ENCODE measurements around the gene VWC2L. TPM values are rescaled to one million over a fixed set of nuclear protein-coding genes. Genes with fewer than 3 reads are reported as not detected.

Gene VWC2L
- total RNA-seq, 2 donors from 2014 or later = 0.27 TPM; not detected in 1

GRCh38 chr2:214410128-214410775 is 602 bp upstream of the VWC2L start:
- H3K4me1 ChIP-seq (ENCODE audit: control insufficient read depth in 1 of 2, low read depth in 2 of 2) = no peaks in the 10 kb centered on the region
- no peaks in the 10 kb centered on the region for H3K27me3 ChIP-seq (replicated peaks; ENCODE audit: insufficient read depth)
- TF ChIP-seq, protein P1, sequence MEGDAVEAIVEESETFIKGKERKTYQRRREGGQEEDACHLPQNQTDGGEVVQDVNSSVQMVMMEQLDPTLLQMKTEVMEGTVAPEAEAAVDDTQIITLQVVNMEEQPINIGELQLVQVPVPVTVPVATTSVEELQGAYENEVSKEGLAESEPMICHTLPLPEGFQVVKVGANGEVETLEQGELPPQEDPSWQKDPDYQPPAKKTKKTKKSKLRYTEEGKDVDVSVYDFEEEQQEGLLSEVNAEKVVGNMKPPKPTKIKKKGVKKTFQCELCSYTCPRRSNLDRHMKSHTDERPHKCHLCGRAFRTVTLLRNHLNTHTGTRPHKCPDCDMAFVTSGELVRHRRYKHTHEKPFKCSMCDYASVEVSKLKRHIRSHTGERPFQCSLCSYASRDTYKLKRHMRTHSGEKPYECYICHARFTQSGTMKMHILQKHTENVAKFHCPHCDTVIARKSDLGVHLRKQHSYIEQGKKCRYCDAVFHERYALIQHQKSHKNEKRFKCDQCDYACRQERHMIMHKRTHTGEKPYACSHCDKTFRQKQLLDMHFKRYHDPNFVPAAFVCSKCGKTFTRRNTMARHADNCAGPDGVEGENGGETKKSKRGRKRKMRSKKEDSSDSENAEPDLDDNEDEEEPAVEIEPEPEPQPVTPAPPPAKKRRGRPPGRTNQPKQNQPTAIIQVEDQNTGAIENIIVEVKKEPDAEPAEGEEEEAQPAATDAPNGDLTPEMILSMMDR (IDR thresholded peaks at IDR 0.05) = no peak
- DNase-seq (ENCODE audit: low spot score) = no peak
- H3K4me3 ChIP-seq = no peak overlapping the region
- H3K36me3 ChIP-seq = no peaks in the 10 kb centered on the region
- no peaks in the 10 kb centered on the region for H3K9me3 ChIP-seq
- no peak for ATAC-seq (ENCODE audit: insufficient number of reproducible peaks, low FRiP score, low read depth)
- H3K27ac ChIP-seq = no peak overlapping the region

DNA sequence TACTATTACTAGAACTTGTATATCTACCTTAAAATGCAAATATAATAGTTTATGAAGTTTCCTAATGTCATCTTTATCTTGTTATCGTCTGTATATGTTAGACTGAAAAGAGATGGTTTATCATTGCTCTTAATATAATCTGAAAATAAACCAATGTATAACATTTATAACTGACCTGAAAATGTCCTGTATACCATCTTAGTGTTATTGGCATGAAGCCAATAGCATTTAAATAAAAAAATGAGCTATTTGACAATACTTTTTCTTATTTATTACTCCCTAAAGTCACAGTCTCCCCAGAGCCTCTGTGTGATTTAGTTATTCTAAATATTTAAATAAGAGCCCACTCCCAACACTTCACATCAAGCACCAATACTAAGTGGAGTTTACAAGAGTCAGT is 1.8 kb downstream of the VWC2L start:
- TF ChIP-seq, protein P1 (IDR thresholded peaks at IDR 0.05) = no peak
- no peaks in the 10 kb centered on the region for H3K36me3 ChIP-seq
- H3K9me3 ChIP-seq = no peaks in the 10 kb centered on the region
- no peaks in the 10 kb centered on the region for H3K27me3 ChIP-seq (replicated peaks; ENCODE audit: insufficient read depth)
- ATAC-seq (ENCODE audit: insufficient number of reproducible peaks, low FRiP score, low read depth) (no peak), DNase-seq (ENCODE audit: low spot score) (no peak)
- no peak overlapping the region for H3K4me3 ChIP-seq
- H3K4me1 ChIP-seq (ENCODE audit: control insufficient read depth in 1 of 2, low read depth in 2 of 2) = no peaks in the 10 kb centered on the region
- no peak overlapping the region for H3K27ac ChIP-seq

GRCh38 chr2:214436470-214436869 is 25.6 kb downstream of the VWC2L start:
- no peak overlapping the region for H3K27ac ChIP-seq
- no peaks in the 10 kb centered on the region for H3K27me3 ChIP-seq (replicated peaks; ENCODE audit: insufficient read depth)
- no peaks in the 10 kb centered on the region for H3K36me3 ChIP-seq
- no peak for ATAC-seq (ENCODE audit: insufficient number of reproducible peaks, low FRiP score, low read depth)
- TF ChIP-seq, protein P1 (IDR thresholded peaks at IDR 0.05) = no peak
- H3K4me1 ChIP-seq (ENCODE audit: control insufficient read depth in 1 of 2, low read depth in 2 of 2) = no peaks in the 10 kb centered on the region
- H3K9me3 ChIP-seq = no peaks in the 10 kb centered on the region
- no peak overlapping the region for H3K4me3 ChIP-seq
- no peak for DNase-seq (ENCODE audit: low spot score)

- TF ChIP-seq, protein P1 (IDR thresholded peaks at IDR 0.05) = no peak
- ATAC-seq (ENCODE audit: insufficient number of reproducible peaks, low FRiP score, low read depth) = no peak
- H3K4me3 ChIP-seq = no peak overlapping the region
- no peaks in the 10 kb centered on the region for H3K36me3 ChIP-seq
- H3K4me1 ChIP-seq (ENCODE audit: control insufficient read depth in 1 of 2, low read depth in 2 of 2) = no peaks in the 10 kb centered on the region
- no peak overlapping the region for H3K27ac ChIP-seq
- H3K9me3 ChIP-seq = no peaks in the 10 kb centered on the region
- DNase-seq (ENCODE audit: low spot score) = no peak
- H3K27me3 ChIP-seq (replicated peaks; ENCODE audit: insufficient read depth) = no peaks in the 10 kb centered on the region
Measured at GRCh38 chr2:214450118-214450894, 39.5 kb downstream of the VWC2L start.

- Histone ChIP-seq H3K9me3 (no peaks in the 10 kb centered on the region), H3K27ac (no peak overlapping the region), H3K4me3 (no peak overlapping the region), H3K27me3 (replicated peaks; ENCODE audit: insufficient read depth) (no peaks in the 10 kb centered on the region), H3K36me3 (no peaks in the 10 kb centered on the region), H3K4me1 (ENCODE audit: control insufficient read depth in 1 of 2, low read depth in 2 of 2) (no peaks in the 10 kb centered on the region)
- TF ChIP-seq, protein P1 (IDR thresholded peaks at IDR 0.05) = no peak
- no peak for DNase-seq (ENCODE audit: low spot score)
- ATAC-seq (ENCODE audit: insufficient number of reproducible peaks, low FRiP score, low read depth) = no peak
Measured at GRCh38 chr2:214451516-214452275, 40.8 kb downstream of the VWC2L start.
